OCI-LY7 (cell line): ENCODE results near the gene SIGLECL1.

Experiments
- CTCF ChIP-seq: fragments of 200-600 bp; sonication (generic); conservative IDR thresholded peaks from 2 replicates; pipeline ENCODE4 v1.5.1; 2014; ENCODE audit warnings: mild to moderate bottlenecking, antibody characterized with exemption, low read length, moderate library complexity, mixed read lengths
- EZH2phosphoT487 ChIP-seq: fragments of 200-600 bp; sonication (generic); IDR thresholded peaks from 2 replicates; pipeline ENCODE4 v1.6.1; 2018; ENCODE audit warnings: low read depth, borderline replicate concordance, mild to moderate bottlenecking, mixed run types, antibody characterized with exemption, low read length, moderate library complexity, mixed read lengths

GRCh38 chr19:51297406-51297805, 46.5 kb downstream of the SIGLECL1 start:
- TF ChIP-seq CTCF, result no peak
- no peak for TF ChIP-seq EZH2phosphoT487
